Transverse colon (tissue), 4 donors: Measurements from ENCODE around the gene NEK6. TPM values are rescaled to one million over a fixed set of nuclear protein-coding genes. Genes with fewer than 3 reads are reported as not detected.
A peak's percentile ranks its signal among the peaks of the same experiment; 100 is the strongest.

Experiments
- DNase-seq: peaks from one replicate; pipeline ENCODE4 v3.0.0-alpha.2; 2019
- H3K27ac ChIP-seq, 4 donors: fragments of 200-600 bp; sonication (generic); 2 replicates each; pipeline ENCODE4 v1.5.1; 2016 to 2018; ENCODE audit warnings: inconsistent platforms in 4 of 4
- H3K27me3 ChIP-seq: fragments of 200-600 bp; sonication (generic); 2 replicates; pipeline ENCODE4 v1.5.1; 2017; ENCODE audit warnings: inconsistent platforms
- H3K36me3 ChIP-seq, 4 donors: fragments of 200-600 bp; sonication (generic); 2 replicates each; pipeline ENCODE4 v1.5.1; 2017 to 2019; ENCODE audit warnings: inconsistent platforms in 4 of 4
- H3K4me1 ChIP-seq, 4 donors: fragments of 200-600 bp; sonication (generic); 2 replicates each; pipeline ENCODE4 v1.5.1; 2017 to 2020; ENCODE audit warnings: inconsistent platforms in 4 of 4
- H3K4me3 ChIP-seq, 4 donors: fragments of 200-600 bp; sonication (generic); 1 replicate in 1 of 4; 2 replicates in 3 of 4; pipeline versions ENCODE4 v1.5.1 to v1.6.1; 2017 to 2019; ENCODE audit warnings: inconsistent platforms in 4 of 4
- H3K9me3 ChIP-seq, 2 donors: fragments of 200-600 bp; sonication (generic); 2 replicates each; pipeline ENCODE4 v1.5.1; 2017 to 2019; ENCODE audit warnings: inconsistent platforms in 2 of 2
- CTCF ChIP-seq, 5 experiments: fragments of 200-600 bp in 3 of 5; fragments of 450-650 bp in 2 of 5; sonication (generic) in 3 of 5; IDR thresholded peaks; 1 replicate in 2 of 5; 2 replicates in 3 of 5; pipeline ENCODE4 v1.5.1; 2016 to 2017; ENCODE audit warnings: antibody characterized with exemption in 5 of 5, inconsistent platforms in 3 of 5, mild to moderate bottlenecking in 2 of 5, moderate library complexity in 1 of 5
- EP300 ChIP-seq: sonication (generic); formaldehyde crosslinking; IDR thresholded peaks from one replicate; pipeline ENCODE4 v1.6.1; 2017; ENCODE audit warnings: antibody characterized with exemption, low read depth
- POLR2A ChIP-seq: fragments of 450-650 bp; IDR thresholded peaks from one replicate; pipeline ENCODE4 v1.6.1; 2016; ENCODE audit warnings: antibody characterized with exemption, mild to moderate bottlenecking, moderate library complexity
- POLR2AphosphoS5 ChIP-seq, 3 donors: sonication (generic); formaldehyde crosslinking; IDR thresholded peaks; one replicate each; pipeline ENCODE4 v1.6.1; 2016; ENCODE audit warnings: antibody characterized with exemption in 3 of 3
- WGBS, 2 donors: methylation state at CpG; one replicate each; pipeline ENCODE4 v1.1.5; 2018; ENCODE audit warnings: low coverage in 1 of 2; 5-methylcytosine and 5-hydroxymethylcytosine counted together
- in situ Hi-C, 4 donors: fragments of 200-750 bp; cut with MboI; loops; one replicate each; pipeline versions ENCODE4 v1.15.0 to v1.15.1; 2017; ENCODE audit warnings: low sequenced_read_pairs in 3 of 4, low pct_ligation_motif_present in 1 of 4, low pct_unique_long_range_greater_than_20kb in 1 of 4
- intact Hi-C: fragments of 100-400 bp; cut with DNase I; formaldehyde crosslinking; loops from one replicate; pipeline ENCODE4 v1.15.1; 2023; ENCODE audit warnings: low total_unique reads
- total RNA-seq, 4 donors: library from RNA; depleted of rRNA; stranded (reverse); fragments of >200 nt; gene quantifications; one replicate each; pipeline ENCODE4 v1.1.0, GENCODE V29; 2016

Gene NEK6
- total RNA-seq, 4 donors from 2014 or later = 12.3 to 31.1 (median 21.6) TPM

GRCh38 chr9:124268248-124268647 is 10.5 kb downstream of the NEK6 start:
- 69 to 100% methylated on average over 1 to 3 of the region's 3 CpGs for WGBS, 2 donors
- peak overlapping the region in 3 of 4 donors; percentile 74 to 95 (median 74) for H3K27ac ChIP-seq

DNA sequence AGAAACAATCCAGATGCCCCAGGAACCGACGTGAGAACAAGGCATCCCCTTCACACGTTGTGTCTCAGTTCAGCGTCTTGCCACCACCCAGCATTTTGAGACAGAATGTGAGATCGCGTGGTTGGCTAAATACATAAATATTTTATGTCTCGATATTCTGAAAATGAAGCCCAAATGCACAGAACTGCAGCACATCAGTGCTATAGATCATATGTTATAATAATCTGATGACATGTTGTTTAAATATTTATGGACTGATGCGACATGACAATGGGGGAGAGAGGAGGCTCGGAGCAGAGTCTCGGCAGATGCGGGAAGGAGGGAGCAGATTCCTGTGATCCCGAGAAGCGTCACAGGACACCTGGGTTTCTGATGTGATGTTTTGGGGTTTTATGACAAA is 10.9 kb downstream of the NEK6 start:
- intact Hi-C loops = no loop called here
- Histone ChIP-seq H3K4me3 (no peak overlapping the region), H3K36me3 (no peaks in the 10 kb centered on the region), H3K27me3 (no peaks in the 10 kb centered on the region), H3K9me3 (no peaks in the 10 kb centered on the region), H3K4me1 (peaks cover 54 to 78% (median 66%) of the 10 kb centered on the region in 4 donors), H3K27ac (peak overlapping the region in 1 of 4 donors; percentile 95)
- no peak for DNase-seq
- WGBS, 2 donors = 86% methylated on average over 11 to 13 of the region's 13 CpGs
- in situ Hi-C loops = no loop called here
- TF ChIP-seq POLR2A (no peak), CTCF (IDR thresholded peaks at IDR 0.05) (no peak), POLR2AphosphoS5 (IDR thresholded peaks at IDR 0.05) (no peak), EP300 (no peak)

More at GRCh38 chr9:124268248-124268647, 10.5 kb downstream of the NEK6 start:
- in situ Hi-C loops (no loop called here), intact Hi-C loops (no loop called here)
- H3K36me3 ChIP-seq = no peaks in the 10 kb centered on the region
- no peak for TF ChIP-seq POLR2A
- TF ChIP-seq EP300 = no peak
- TF ChIP-seq POLR2AphosphoS5 (IDR thresholded peaks at IDR 0.05) = no peak
- no peak for TF ChIP-seq CTCF (IDR thresholded peaks at IDR 0.05)
- no peak overlapping the region for H3K4me3 ChIP-seq
- no peak for DNase-seq
- H3K4me1 ChIP-seq = peaks cover 51 to 82% (median 69%) of the 10 kb centered on the region in 4 donors
- H3K9me3 ChIP-seq = no peaks in the 10 kb centered on the region
- no peaks in the 10 kb centered on the region for H3K27me3 ChIP-seq

DNA sequence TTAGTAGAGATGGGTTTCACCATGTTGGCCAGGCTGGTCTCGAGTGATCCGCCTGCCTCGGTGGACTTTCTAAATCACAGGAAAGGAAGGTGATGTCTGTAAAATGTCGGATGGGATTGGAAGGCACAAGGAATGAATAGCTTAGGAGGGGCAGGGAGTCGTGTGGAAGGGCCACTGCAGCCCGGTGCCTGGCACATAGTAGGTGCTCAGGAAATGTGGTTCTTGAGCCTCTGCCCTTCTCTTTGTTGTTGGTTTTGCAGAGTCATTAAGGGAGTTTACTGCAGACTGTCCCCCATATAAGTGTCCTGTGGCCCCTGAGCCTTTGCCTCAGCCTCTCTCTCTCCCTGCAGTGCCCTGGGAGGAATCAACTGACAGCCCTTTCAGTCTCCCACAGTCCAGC is 11.8 kb downstream of the NEK6 start:
- H3K27me3 ChIP-seq = no peaks in the 10 kb centered on the region
- DNase-seq = no peak
- 77 to 90% methylated on average over 2 to 6 of the region's 6 CpGs for WGBS, 2 donors
- intact Hi-C loops = no loop called here
- H3K4me1 ChIP-seq = peaks cover 56 to 76% (median 62%) of the 10 kb centered on the region in 4 donors
- no peak overlapping the region for H3K4me3 ChIP-seq
- in situ Hi-C loops = no loop called here
- peak overlapping the region in 2 of 4 donors; percentile 66 to 80 for H3K27ac ChIP-seq
- TF ChIP-seq EP300 (no peak), POLR2A (no peak), CTCF (IDR thresholded peaks at IDR 0.05) (no peak), POLR2AphosphoS5 (IDR thresholded peaks at IDR 0.05) (no peak)
- H3K36me3 ChIP-seq = no peaks in the 10 kb centered on the region
- H3K9me3 ChIP-seq = no peaks in the 10 kb centered on the region

- TF ChIP-seq CTCF (IDR thresholded peaks at IDR 0.05) (no peak), POLR2A (no peak), EP300 (no peak), POLR2AphosphoS5 (IDR thresholded peaks at IDR 0.05) (peak in 1 of 3 donors; percentile 28)
- H3K4me1 ChIP-seq = peaks cover 50 to 73% (median 65%) of the 10 kb centered on the region in 4 donors
- in situ Hi-C loops = no loop called here
- H3K27me3 ChIP-seq = no peaks in the 10 kb centered on the region
- H3K9me3 ChIP-seq = no peaks in the 10 kb centered on the region
- intact Hi-C loops = no loop called here
- H3K36me3 ChIP-seq = no peaks in the 10 kb centered on the region
- peak; percentile 82 for DNase-seq
- peak overlapping the region; percentile 66 to 80 (median 74) for H3K27ac ChIP-seq
- WGBS, 2 donors = 36 to 40% methylated on average over 3 to 12 of the region's 14 CpGs
- H3K4me3 ChIP-seq = no peak overlapping the region
Measured at GRCh38 chr9:124270504-124271335, 13.0 kb downstream of the NEK6 start.
